Hematopoietic multipotent progenitor cell (in vitro differentiated cells): Measurements from ENCODE around the gene MRPL40. TPM values are rescaled to one million over a fixed set of nuclear protein-coding genes. Genes with fewer than 3 reads are reported as not detected.
"Not testable (repeated sequence)": the region's sequence is repeated elsewhere in the genome, so short reads cannot be mapped to it uniquely, and the experiment has no call there.

Experiments used
- DNase-seq, 3 donors: peaks; one replicate each; pipeline ENCODE4 v3.0.0-alpha.2; 2011 to 2015; ENCODE audit warnings: low read depth in 2 of 3, low spot score in 2 of 3
- total RNA-seq: library from RNA; depleted of rRNA; stranded (reverse); fragments of >200 nt; gene quantifications from one replicate; pipeline ENCODE4 v1.2.3, GENCODE V29; 2012

Gene MRPL40
- total RNA-seq, 1 donor = 10.0 TPM

GRCh38 chr22:19436444-19437161 is 4.3 kb downstream of the MRPL40 start:
- DNase-seq = not testable (repeated sequence)

- DNase-seq = no peak
These were observed 6.0 kb downstream of the MRPL40 start for GRCh38 chr22:19438298-19438697.

- DNase-seq = no peak
These were observed 8.3 kb downstream of the MRPL40 start for GRCh38 chr22:19440411-19441195.

- no peak for DNase-seq
These were observed 9.8 kb downstream of the MRPL40 start for GRCh38 chr22:19442166-19442565.

- no peak for DNase-seq
These were observed 11.3 kb downstream of the MRPL40 start for GRCh38 chr22:19443544-19444211.

- not testable (repeated sequence) for DNase-seq
These were observed 13.1 kb downstream of the MRPL40 start for GRCh38 chr22:19445279-19445982.

- DNase-seq = no peak
These were observed 14.4 kb downstream of the MRPL40 start for GRCh38 chr22:19446603-19447329.

- DNase-seq = peak; percentile 71 to 94 (median 89)
These were observed 15.2 kb downstream of the MRPL40 start, which contains the start of gene C22orf39 for GRCh38 chr22:19447330-19448075. Gene C22orf39, minus strand, starts transcription at chr22:19447711. Its CDS starts 23 bp downstream, at chr22:19447688.

- DNase-seq = peak in 2 of 3 donors; percentile 21 to 39
These were observed 15.8 kb downstream of the MRPL40 start for GRCh38 chr22:19448076-19448607.

- DNase-seq = no peak
These were observed 16.5 kb downstream of the MRPL40 start for GRCh38 chr22:19448739-19449421.

- DNase-seq = no peak
These were observed 17.1 kb downstream of the MRPL40 start for GRCh38 chr22:19449422-19449767.

- DNase-seq = no peak
These were observed 18.2 kb downstream of the MRPL40 start for GRCh38 chr22:19450363-19451175.

GRCh38 chr22:19451570-19451969 is 19.2 kb downstream of the MRPL40 start:
- no peak for DNase-seq

- DNase-seq = no peak
These were observed 21.4 kb downstream of the MRPL40 start for GRCh38 chr22:19453718-19454117.

- no peak for DNase-seq
These were observed 21.8 kb downstream of the MRPL40 start for GRCh38 chr22:19454156-19454555.

- no peak for DNase-seq
These were observed 22.7 kb downstream of the MRPL40 start for GRCh38 chr22:19455033-19455432.

- DNase-seq = no peak
These were observed 23.4 kb downstream of the MRPL40 start for GRCh38 chr22:19455585-19456370.
